ENCODE measurements around the gene PPP1R13L.

GRCh38 chr19:45443462-45444317, 38.8 kb upstream of the PPP1R13L start:
- TF ChIP-seq POLR2A (IDR thresholded peaks at IDR 0.05) (peak; percentile 92), CTCF (IDR thresholded peaks at IDR 0.05) (no peak), POLR2AphosphoS5 (IDR thresholded peaks at IDR 0.05) (peak; percentile 88 to 95 (median 94))
